Sigmoid colon (tissue), 4 donors: ENCODE results near the gene TIMP3.

Experiments
- CTCF ChIP-seq, 4 experiments: fragments of 450-650 bp in 3 of 4; fragments of 200-600 bp in 1 of 4; IDR thresholded peaks; one replicate each; pipeline ENCODE4 v1.5.1; 2016 to 2019; ENCODE audit warnings: antibody characterized with exemption in 4 of 4, mild to moderate bottlenecking in 3 of 4, moderate library complexity in 2 of 4
- EP300 ChIP-seq, 4 donors: sonication (generic); formaldehyde crosslinking; IDR thresholded peaks; one replicate each; pipeline ENCODE4 v1.6.1; 2017; ENCODE audit warnings: antibody characterized with exemption in 4 of 4
- POLR2A ChIP-seq, 2 donors: fragments of 450-650 bp; IDR thresholded peaks; one replicate each; pipeline ENCODE4 v1.6.1; 2016; ENCODE audit warnings: antibody characterized with exemption in 2 of 2, mild to moderate bottlenecking in 2 of 2, moderate library complexity in 2 of 2
- POLR2AphosphoS5 ChIP-seq, 4 donors: sonication (generic); formaldehyde crosslinking; IDR thresholded peaks; one replicate each; pipeline ENCODE4 v1.6.1; 2017; ENCODE audit warnings: antibody characterized with exemption in 4 of 4

GRCh38 chr22:32849501-32849900 is 48.0 kb downstream of the TIMP3 start:
- TF ChIP-seq CTCF (IDR thresholded peaks at IDR 0.05) = no peak
- no peak for TF ChIP-seq POLR2A (IDR thresholded peaks at IDR 0.05)
- TF ChIP-seq EP300 (IDR thresholded peaks at IDR 0.05) = no peak
- TF ChIP-seq POLR2AphosphoS5 (IDR thresholded peaks at IDR 0.05) = no peak
